HFF-Myc (cell line): ENCODE results near the gene PIGX.
"Not testable (repeated sequence)": the region's sequence is repeated elsewhere in the genome, so short reads cannot be mapped to it uniquely, and the experiment has no call there.

ENCODE experiments used
- DNase-seq: peaks from one replicate; pipeline ENCODE4 v3.0.0-alpha.2; 2011; ENCODE audit warnings: low read depth; ENCODE audit errors: extremely low read depth
- H3K4me3 ChIP-seq: replicated peaks from 2 replicates; pipeline ENCODE4 v1.5.1; 2011; ENCODE audit warnings: low read depth, mild to moderate bottlenecking, control low read depth, low read length
- CTCF ChIP-seq: IDR thresholded peaks from 2 replicates; pipeline ENCODE4 v1.5.1; 2012; ENCODE audit warnings: mild to moderate bottlenecking, low read depth, low read length, control low read depth; ENCODE audit errors: missing control alignments

PIGX gene

GRCh38 chr3:196706327-196706726, 5.8 kb upstream of the PIGX start:
- H3K4me3 ChIP-seq, result no peak overlapping the region
- no peak for DNase-seq
- TF ChIP-seq CTCF, result no peak

DNA sequence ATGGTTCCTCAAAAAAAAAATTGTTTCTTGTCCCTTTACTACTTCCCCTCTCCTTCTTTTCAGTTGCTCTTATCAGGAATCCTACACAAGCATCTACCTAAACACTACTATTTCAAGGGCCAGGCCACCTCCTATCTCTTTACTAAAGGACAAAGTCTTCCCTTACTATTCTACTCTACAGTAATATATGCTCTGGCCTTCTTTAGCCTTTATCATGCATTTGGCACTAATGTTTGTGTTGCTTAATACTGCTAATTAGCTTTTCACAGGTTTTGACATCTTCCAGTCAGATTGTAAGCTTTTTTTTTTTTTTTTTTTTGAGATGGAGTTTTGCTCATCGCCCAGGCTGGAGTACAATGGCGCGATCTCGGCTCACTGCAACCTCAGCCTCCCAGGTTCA, 5.4 kb upstream of the PIGX start:
- no peak for TF ChIP-seq CTCF
- DNase-seq, result no peak
- no peak overlapping the region for H3K4me3 ChIP-seq

DNA sequence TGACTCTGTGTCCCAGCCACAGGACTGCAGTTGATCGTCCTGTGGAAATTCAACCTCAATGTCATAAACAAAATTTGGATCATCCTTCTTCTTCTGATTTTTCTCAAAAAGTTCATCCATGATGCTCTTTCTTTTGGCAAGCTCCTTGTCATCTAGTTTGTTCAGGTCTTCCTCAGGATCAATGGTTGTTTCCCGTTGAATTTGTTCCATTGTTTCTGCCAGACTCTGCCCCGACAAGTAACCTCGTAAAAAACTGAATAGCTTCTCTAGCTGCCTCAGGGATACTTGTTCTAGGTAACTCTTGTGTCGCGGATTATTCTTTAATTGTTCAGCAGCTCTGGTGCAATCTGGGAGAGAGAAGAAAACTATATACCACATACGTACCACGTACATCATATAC, 4.6 kb upstream of the PIGX start:
- TF ChIP-seq CTCF, result no peak
- H3K4me3 ChIP-seq, result no peak overlapping the region
- no peak for DNase-seq

DNA sequence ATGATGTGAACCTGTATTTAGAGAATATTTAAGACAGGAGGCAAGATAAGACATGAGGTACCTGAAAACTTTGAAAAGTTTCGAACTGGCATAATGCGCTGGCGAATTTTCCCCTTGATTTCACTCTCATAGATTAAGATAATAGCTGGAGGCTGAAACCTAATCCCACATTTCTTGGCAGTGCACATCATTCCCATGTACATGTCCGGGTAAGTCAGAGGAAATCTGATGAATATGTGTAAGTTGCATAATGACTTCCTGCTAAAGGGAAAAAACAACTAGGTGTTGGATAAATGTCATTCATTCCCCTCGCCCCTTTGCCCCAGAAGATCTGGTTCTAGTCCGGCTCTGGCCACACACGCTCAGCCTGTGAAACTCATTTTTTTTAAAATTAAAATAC, 3.7 kb upstream of the PIGX start:
- H3K4me3 ChIP-seq, result no peak overlapping the region
- TF ChIP-seq CTCF, result no peak
- DNase-seq, result no peak

- no peak for TF ChIP-seq CTCF
- peak; percentile 9 for DNase-seq
- H3K4me3 ChIP-seq, result peak overlapping the region; percentile 57
Observed at GRCh38 chr3:196712514-196713413, 587 bp downstream of the PIGX start.

DNA sequence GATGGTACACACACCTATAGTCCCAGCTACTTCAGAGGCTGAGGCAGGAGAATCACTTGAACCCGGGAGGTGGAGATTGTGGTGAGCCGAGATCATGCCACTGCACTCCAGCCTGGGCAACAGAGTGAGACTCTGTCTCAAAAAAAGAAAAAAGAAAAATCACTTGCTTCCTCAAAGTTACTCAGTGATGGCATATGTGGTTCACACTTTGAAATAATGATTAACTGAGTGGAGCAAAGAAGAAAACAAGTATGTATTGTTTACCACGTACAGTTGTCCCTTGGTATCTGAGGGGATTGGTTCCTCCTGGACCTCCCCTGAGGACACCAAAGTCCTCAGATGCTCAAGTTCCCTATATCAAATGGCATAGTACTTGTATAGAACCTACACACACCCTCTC, 5.0 kb downstream of the PIGX start:
- H3K4me3 ChIP-seq, DNase-seq: not testable (repeated sequence)

GRCh38 chr3:196721097-196721496, 8.9 kb downstream of the PIGX start:
- TF ChIP-seq CTCF, result no peak
- H3K4me3 ChIP-seq, result no peak overlapping the region
- no peak for DNase-seq
